WTC11 (cell line): ENCODE data around the gene ACO2.

ENCODE experiments used
- CTCF ChIP-seq: fragments of 200-600 bp; IDR thresholded peaks from 2 replicates; pipeline ENCODE4 v1.8.0; 2022; ENCODE audit warnings: antibody characterized with exemption
- ELF4 ChIP-seq: sonication (generic); formaldehyde crosslinking; IDR thresholded peaks from 2 replicates; pipeline ENCODE4 v1.8.1; 2022; ENCODE audit warnings: low read depth, mild to moderate bottlenecking, moderate library complexity, missing genetic modification reagents
- FOXK1 ChIP-seq: sonication (generic); formaldehyde crosslinking; IDR thresholded peaks from 2 replicates; pipeline ENCODE4 v1.8.0; 2022; ENCODE audit warnings: mild to moderate bottlenecking, moderate library complexity, missing genetic modification reagents
- TEAD1 ChIP-seq: sonication (generic); formaldehyde crosslinking; IDR thresholded peaks from 2 replicates; pipeline ENCODE4 v1.8.0; 2022; ENCODE audit warnings: mild to moderate bottlenecking, missing genetic modification reagents
- TF ChIP-seq, protein P1 (sequence below): sonication (generic); formaldehyde crosslinking; IDR thresholded peaks from 2 replicates; pipeline ENCODE4 v1.8.0; 2022; ENCODE audit warnings: mild to moderate bottlenecking, missing genetic modification reagents

DNA sequence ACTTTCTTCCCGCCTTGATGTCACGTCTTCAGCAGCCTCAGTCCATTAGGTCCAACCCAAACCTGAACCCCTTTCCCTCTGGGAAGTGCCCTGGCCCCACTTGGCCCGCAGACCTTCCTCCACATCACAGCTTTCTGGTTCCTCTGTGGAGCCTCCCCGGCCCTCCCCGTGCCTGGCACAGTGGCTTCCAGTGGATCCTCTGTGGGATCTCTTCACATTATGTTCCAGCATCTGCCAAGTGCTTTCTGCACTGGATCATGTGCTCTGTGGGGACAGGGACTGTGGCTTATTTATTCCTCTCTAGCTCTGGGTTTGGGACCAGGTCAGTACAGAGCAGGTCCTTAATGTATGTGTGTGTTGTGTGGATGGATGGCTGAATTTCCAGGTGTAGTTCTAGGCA is 44.5 kb downstream of the ACO2 start:
- no peak for TF ChIP-seq TEAD1 (CRISPR knock-in tag)
- no peak for TF ChIP-seq ELF4 (CRISPR knock-in tag)
- no peak for TF ChIP-seq CTCF
- TF ChIP-seq FOXK1 (CRISPR knock-in tag), result no peak
- TF ChIP-seq, protein P1, sequence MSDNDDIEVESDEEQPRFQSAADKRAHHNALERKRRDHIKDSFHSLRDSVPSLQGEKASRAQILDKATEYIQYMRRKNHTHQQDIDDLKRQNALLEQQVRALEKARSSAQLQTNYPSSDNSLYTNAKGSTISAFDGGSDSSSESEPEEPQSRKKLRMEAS (CRISPR knock-in tag), result no peak
